Urinary bladder (tissue), 4 donors: ENCODE results near the gene FLYWCH2. TPM values are rescaled to one million over a fixed set of nuclear protein-coding genes. Genes with fewer than 3 reads are reported as not detected.
"Not testable (repeated sequence)": the region's sequence is repeated elsewhere in the genome, so short reads cannot be mapped to it uniquely, and the experiment has no call there.

Source experiments
- DNase-seq: peaks from one replicate; pipeline ENCODE4 v3.0.0-alpha.2; 2015; ENCODE audit errors: extremely low spot score
- H3K27ac ChIP-seq: one replicate; pipeline ENCODE4 v1.5.1; 2013; ENCODE audit warnings: low read depth, mild to moderate bottlenecking, moderate library complexity
- H3K36me3 ChIP-seq: one replicate; pipeline ENCODE4 v1.6.1; 2013; ENCODE audit warnings: mild to moderate bottlenecking, moderate library complexity; ENCODE audit not compliant: insufficient read depth
- H3K4me1 ChIP-seq: one replicate; pipeline ENCODE4 v1.6.1; 2013; ENCODE audit warnings: mild to moderate bottlenecking, moderate library complexity; ENCODE audit not compliant: insufficient read depth
- H3K4me3 ChIP-seq: one replicate; pipeline ENCODE4 v1.5.1; 2013; ENCODE audit warnings: low read depth, low read length
- WGBS: extraction: QIAGEN DNeasy Blood & Tissue Kit; methylation state at CpG from one replicate; pipeline ENCODE4 v1.1.7; 2013; 5-methylcytosine and 5-hydroxymethylcytosine counted together
- polyA plus RNA-seq: library from polyadenylated mRNA; stranded (reverse); fragments of 200-250 nt; gene quantifications from one replicate; pipeline ENCODE4 v1.2.3, GENCODE V29; 2013
- total RNA-seq: library from RNA; depleted of rRNA; stranded (reverse); fragments of >200 nt; gene quantifications from one replicate; pipeline ENCODE4 v1.2.3, GENCODE V29; 2014
- donor health status: healthy with polysubstance abuse.
- donor health status: healthy.

The FLYWCH2 gene
- total and polyA plus RNA-seq, 2 donors = 15.6 to 49.9 TPM

DNA sequence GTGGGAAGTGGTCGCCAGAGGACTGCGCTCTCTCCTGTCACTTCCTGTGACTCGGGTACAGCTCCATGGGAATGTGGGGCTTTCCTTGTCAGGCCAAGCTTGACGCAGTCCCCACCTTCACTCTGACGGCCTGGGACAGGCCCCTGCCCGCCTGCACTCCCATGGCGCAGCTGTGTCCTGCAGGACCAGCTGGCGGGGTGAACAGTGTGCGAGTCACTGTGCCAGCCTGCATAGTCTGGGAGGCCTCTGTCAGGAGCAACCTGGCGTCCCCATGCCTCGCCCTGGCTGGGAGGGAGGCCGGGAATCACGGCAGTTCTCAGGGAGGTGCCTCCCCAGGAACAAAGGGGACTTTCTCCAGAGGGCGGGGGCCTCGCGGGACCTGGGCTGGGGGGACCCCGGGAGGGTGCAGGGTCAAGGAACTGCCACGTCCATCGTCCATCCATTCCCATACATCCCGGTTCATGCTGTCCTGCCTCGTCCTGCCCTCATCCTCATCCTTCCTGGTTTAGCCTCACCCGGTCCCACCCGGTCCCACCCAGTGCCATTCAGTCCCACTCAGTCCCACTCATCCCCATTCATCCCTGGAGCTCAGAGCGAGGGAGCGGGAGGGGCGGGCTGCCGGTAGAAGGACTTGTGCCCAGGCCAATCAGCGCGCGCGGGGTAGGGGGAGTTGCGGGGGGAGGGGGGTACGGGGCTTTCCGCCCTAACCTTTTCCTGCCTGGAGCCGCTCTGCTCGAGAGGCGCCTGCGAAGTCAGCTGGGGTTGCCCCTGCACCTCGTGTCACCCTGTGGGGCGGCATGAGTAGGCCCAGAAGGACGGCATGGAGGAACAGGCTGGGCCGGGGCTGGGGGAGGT is 42.1 kb downstream of the FLYWCH2 start:
- WGBS = 61% methylated on average over 42 of the region's 42 CpGs
- DNase-seq = no peak
- no peak overlapping the region for H3K27ac ChIP-seq
- H3K4me3 ChIP-seq = no peak overlapping the region
- H3K36me3 ChIP-seq = no peaks in the 10 kb centered on the region
- no peaks in the 10 kb centered on the region for H3K4me1 ChIP-seq

DNA sequence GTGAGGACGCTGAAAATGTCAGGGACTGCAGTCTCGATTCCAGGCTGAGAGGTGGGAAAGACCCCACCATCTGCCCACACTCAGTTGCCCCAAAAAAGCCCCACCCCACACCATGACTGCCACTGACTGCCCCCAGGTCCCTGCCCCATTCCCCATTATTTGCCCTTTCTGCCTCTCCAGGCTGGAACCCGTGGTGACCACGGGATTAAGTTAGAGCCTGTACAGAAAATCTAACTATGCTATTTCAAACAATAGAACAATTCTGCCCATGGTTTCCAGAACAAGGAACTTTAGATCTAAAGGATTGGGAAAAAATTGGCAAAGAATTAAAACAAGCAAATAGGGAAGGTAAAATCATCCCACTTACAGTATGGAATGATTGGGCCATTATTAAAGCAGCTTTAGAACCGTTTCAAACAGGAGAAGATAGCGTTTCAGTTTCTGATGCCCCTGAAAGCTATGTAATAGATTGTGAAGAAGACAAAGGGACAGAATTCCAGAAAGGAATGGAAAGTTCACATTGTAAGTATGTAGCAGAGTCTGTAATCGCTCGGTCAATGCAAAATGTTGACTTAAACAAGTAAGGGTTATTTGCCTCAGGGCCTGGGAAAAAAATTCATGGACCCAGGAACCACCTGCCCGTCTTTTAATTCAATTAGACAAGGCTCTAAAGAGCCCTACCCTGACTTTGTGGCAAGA is 43.1 kb downstream of the FLYWCH2 start:
- Histone ChIP-seq H3K27ac (no peak overlapping the region), H3K36me3 (peaks cover 4% of the 10 kb centered on the region), H3K4me1 (no peaks in the 10 kb centered on the region), H3K4me3 (no peak overlapping the region)
- 69% methylated on average over 9 of the region's 9 CpGs for WGBS
- DNase-seq = no peak

DNA sequence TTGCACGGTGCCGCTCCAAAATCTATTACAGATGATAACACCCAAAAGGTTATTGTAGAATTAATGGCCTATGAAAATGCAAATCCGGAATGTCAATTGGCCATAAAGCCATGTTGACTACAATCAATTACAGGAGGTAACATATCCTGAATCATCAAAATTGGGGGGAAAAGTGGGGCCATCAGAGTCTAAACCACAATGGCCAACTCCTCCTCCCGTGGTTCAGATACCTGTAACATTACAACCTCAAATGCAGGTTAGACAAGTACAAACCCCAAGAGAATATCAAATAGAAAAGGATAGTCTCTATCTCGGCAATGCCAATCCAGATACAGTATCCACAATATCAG is 43.6 kb downstream of the FLYWCH2 start:
- peaks cover 4% of the 10 kb centered on the region for H3K36me3 ChIP-seq
- no peaks in the 10 kb centered on the region for H3K4me1 ChIP-seq
- H3K27ac ChIP-seq = no peak overlapping the region
- DNase-seq = no peak
- WGBS = 82% methylated on average over 5 of the region's 5 CpGs
- no peak overlapping the region for H3K4me3 ChIP-seq

DNA sequence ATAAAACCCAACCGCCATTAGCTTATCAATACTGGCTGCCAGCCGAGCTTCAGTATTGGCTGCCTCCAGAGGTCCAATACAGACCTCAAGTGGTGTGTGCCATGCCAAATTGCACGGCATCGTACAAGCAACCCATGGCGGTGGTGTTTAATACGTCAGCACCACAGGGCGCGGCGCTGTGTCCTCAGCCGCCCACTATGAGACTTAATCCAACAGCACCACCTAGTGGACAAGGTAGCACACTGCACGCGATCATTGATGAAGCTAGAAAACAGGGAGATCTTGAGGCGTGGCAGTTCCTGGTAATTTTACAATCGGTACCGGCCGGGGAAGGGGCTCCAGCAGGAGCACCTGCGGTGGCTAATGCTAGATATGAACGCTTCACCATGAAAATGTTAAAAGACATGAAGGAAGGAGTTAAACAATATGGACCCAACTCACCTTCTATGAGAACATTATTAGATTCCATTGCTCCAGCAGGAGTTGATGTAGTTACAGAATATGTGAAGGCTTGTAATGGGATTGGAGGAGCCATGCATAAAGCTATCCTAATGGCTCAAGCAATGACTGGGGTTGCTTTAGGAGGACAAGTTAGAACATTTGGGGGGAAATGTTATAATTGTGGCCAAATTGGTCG is 44.1 kb downstream of the FLYWCH2 start:
- H3K27ac ChIP-seq = no peak overlapping the region
- 7% methylated on average over 19 of the region's 19 CpGs for WGBS
- no peaks in the 10 kb centered on the region for H3K4me1 ChIP-seq
- H3K36me3 ChIP-seq = peaks cover 4% of the 10 kb centered on the region
- peak; percentile 83 for DNase-seq
- no peak overlapping the region for H3K4me3 ChIP-seq

DNA sequence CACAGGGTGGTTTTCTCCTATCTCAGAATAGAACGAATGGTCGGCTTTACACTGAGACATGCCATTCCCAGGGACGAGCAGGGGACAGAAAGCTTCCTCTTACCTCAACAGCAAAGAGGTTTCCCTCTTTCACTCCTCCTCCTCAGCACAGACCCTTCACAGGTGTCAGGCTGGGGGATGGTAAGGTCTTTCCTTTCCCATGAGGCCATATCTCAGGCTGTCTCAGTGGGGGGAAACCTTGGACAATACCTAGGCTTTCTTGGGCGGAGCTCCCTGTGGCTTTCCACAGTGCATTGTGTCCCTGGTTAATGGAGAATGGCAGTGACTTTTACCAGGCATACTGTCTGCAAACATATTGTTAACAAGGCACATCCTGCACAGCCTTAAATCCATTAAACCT is 45.1 kb downstream of the FLYWCH2 start:
- not testable (repeated sequence) for DNase-seq, H3K36me3 ChIP-seq, H3K4me1 ChIP-seq, H3K27ac ChIP-seq, H3K4me3 ChIP-seq
- 87% methylated on average over 4 of the region's 4 CpGs for WGBS

DNA sequence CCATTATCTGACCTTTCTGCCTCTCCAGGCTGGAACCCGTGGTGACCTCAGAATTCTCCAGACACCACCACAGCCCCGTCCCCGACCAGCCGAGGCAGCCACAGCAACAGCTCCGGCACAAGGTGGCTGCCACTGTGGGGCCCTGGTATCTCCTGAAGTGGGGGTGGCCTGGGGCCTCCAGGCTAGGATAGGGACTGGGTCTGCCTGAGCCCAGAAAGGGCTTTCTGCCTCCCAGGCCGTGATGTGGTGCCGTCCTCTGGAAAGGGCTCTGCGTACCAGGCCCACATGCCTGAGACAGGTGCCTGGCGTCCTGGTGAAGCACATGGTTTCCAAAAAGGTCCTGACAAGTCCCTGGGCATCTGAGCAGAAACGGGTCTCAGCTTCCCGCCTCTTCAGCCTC is 45.8 kb downstream of the FLYWCH2 start:
- Histone ChIP-seq H3K4me3 (no peak overlapping the region), H3K36me3 (peaks cover 4% of the 10 kb centered on the region), H3K4me1 (no peaks in the 10 kb centered on the region), H3K27ac (no peak overlapping the region)
- 91% methylated on average over 11 of the region's 11 CpGs for WGBS
- no peak for DNase-seq

DNA sequence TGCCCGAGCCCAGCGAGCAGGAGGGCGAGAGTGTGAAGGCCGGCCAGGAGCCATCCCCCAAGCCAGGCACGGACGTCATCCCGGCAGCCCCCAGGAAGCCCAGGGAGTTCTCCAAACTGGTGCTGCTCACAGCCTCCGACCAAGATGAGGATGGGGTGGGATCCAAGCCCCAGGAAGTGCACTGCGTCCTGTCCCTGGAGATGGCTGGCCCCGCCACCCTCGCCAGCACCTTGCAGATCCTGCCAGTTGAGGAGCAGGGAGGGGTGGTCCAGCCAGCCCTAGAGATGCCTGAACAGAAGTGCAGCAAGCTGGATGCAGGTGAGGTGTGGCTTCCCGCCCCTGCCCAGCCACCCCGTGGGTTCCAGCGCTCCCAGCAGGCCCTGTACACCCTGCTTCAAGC is 46.7 kb downstream of the FLYWCH2 start:
- H3K4me1 ChIP-seq = no peaks in the 10 kb centered on the region
- no peak overlapping the region for H3K27ac ChIP-seq
- peaks cover 7% of the 10 kb centered on the region for H3K36me3 ChIP-seq
- WGBS = 93% methylated on average over 14 of the region's 14 CpGs
- no peak overlapping the region for H3K4me3 ChIP-seq
- no peak for DNase-seq

DNA sequence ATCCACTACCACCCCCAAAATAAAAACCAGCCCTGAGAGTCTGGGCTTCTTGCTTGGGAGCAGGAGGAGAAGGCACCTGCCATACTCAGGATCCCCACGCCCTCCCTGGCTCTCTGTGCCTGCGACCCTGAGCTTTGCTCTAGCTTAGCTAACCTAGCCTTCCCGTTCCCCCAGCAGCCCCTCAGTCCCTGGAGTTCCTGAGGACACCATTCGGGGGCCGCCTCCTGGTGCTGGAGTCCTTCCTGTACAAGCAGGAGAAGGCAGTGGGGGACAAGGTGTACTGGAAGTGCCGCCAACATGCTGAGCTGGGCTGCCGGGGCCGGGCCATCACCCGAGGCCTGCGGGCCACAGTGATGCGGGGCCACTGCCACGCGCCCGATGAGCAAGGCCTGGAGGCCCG is 47.2 kb downstream of the FLYWCH2 start:
- DNase-seq = no peak
- Histone ChIP-seq H3K4me3 (no peak overlapping the region), H3K27ac (no peak overlapping the region), H3K36me3 (peaks cover 8% of the 10 kb centered on the region), H3K4me1 (no peaks in the 10 kb centered on the region)
- WGBS = 95% methylated on average over 15 of the region's 15 CpGs

DNA sequence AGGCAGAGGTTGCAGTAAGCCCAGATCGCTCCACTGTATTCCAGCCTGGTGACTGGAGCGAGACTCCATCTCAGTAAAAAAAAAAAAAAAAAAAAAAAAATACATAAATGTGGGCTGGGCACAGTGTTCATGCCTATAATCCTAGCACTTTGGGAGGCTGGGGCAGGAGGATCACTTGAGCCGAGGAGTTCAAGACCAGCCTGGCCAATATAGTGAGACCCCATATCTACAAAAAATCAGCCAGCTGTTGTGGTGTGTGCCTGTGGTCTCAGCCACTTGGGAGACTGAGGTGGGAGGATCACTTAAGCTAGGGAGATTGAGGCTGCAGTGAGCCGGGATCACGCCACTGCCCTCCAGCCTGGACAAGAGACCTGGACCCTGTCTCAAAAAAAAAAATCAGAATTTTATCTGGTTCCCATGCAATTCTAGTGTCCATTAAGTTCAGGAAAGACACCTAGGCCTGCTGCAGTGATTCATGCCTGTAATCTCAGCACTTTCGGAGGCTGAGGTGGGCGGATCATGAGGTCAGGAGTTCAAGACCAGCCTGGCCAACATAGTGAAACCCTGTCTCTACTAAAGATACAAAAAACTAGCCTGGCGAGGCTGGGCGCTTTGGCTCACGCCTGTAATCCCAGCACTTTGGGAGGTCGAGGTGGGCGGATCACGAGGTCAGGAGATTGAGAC is 48.4 kb downstream of the FLYWCH2 start:
- not testable (repeated sequence) for DNase-seq, H3K4me3 ChIP-seq, H3K36me3 ChIP-seq, H3K4me1 ChIP-seq, H3K27ac ChIP-seq
- 93% methylated on average over 13 of the region's 13 CpGs for WGBS

DNA sequence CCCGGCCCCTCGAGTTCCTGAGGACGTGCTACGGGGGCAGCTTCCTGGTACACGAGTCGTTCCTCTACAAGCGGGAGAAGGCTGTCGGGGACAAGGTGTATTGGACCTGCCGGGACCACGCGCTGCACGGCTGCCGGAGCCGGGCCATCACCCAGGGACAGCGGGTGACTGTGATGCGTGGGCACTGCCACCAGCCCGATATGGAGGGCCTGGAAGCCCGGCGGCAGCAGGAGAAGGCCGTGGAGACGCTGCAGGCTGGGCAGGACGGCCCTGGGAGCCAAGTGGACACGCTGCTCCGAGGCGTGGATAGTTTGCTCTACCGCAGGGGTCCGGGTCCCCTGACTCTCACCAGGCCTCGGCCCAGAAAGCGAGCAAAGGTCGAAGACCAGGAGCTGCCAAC is 50.1 kb downstream of the FLYWCH2 start:
- DNase-seq = no peak
- H3K36me3 ChIP-seq = peaks cover 12% of the 10 kb centered on the region
- WGBS = 94% methylated on average over 30 of the region's 30 CpGs
- H3K27ac ChIP-seq = no peak overlapping the region
- no peak overlapping the region for H3K4me3 ChIP-seq
- H3K4me1 ChIP-seq = no peaks in the 10 kb centered on the region

DNA sequence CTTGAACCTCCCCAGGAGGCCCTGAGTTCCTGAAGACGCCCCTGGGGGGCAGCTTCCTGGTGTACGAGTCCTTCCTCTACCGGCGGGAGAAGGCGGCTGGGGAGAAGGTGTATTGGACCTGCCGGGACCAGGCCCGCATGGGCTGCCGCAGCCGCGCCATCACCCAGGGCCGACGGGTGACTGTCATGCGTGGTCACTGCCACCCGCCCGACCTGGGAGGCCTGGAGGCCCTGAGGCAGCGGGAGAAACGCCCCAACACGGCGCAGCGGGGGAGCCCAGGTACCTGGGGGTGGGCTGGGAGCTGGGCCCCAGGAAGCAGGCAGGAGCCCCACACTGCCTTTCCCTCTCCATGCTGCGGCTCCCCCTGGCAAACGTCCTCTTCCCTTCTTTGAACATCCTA is 50.7 kb downstream of the FLYWCH2 start:
- H3K4me3 ChIP-seq = no peak overlapping the region
- 88% methylated on average over 22 of the region's 22 CpGs for WGBS
- no peaks in the 10 kb centered on the region for H3K4me1 ChIP-seq
- H3K27ac ChIP-seq = no peak overlapping the region
- peaks cover 15% of the 10 kb centered on the region for H3K36me3 ChIP-seq
- DNase-seq = no peak

DNA sequence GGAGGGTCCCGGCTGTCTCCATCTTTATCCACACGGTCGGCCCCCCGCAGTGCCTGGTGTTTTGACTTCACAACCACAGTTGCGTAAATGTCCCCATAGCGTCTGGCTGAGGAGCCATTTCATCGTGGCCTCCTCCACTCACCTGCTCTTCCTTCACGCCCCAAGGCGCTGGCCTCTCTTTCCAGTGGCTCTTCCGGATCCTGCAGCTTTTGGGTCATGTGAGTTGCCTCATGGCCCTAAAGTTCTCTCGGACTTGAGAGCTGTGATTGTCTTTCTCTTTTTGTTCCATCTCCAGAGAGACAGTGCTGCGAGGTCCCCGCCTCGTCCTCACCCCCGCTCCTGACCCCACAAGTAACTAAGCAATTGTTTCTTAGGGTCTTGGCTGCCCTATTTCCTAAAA is 51.4 kb downstream of the FLYWCH2 start:
- 89% methylated on average over 15 of the region's 15 CpGs for WGBS
- no peak overlapping the region for H3K4me3 ChIP-seq
- no peak for DNase-seq
- no peaks in the 10 kb centered on the region for H3K4me1 ChIP-seq
- H3K27ac ChIP-seq = no peak overlapping the region
- H3K36me3 ChIP-seq = peaks cover 15% of the 10 kb centered on the region

DNA sequence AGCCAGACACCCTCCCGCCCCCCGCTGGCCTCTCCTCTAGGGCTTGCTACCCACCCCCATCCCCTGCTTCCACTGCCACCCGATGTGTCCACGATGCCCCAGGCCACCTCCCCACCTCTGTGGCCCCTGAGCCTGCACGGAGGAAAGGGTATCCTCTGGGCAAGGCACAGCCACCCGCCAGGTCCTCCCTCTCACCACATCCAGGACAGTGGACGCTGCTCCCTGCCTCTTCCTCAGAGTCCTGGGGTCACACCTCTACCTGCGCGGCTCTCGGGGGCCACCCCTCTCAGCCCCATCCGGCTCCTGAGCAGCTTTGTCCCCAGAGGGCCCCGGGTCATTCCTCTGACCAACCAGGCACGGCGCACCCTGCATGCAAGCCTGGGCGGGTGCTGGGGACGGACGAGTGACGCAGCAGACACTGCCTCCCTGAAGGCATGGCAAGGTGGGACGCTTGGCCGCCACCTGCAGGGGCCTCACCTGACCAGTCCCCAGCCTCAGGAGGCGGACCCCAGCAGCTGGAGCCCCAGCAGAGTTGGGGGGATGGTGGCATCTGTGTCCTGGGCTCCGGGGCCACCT is 53.5 kb downstream of the FLYWCH2 start:
- no peak overlapping the region for H3K27ac ChIP-seq
- WGBS = 95% methylated on average over 22 of the region's 22 CpGs
- DNase-seq = no peak
- no peak overlapping the region for H3K4me3 ChIP-seq
- H3K36me3 ChIP-seq = peaks cover 13% of the 10 kb centered on the region
- H3K4me1 ChIP-seq = no peaks in the 10 kb centered on the region
